Adrenal gland (tissue), 12 donors: ENCODE measurements around the gene ADAM15. TPM values are rescaled to one million over a fixed set of nuclear protein-coding genes. Genes with fewer than 3 reads are reported as not detected.

Experiments used
- DNase-seq, 7 donors: peaks; one replicate each; pipeline ENCODE4 v3.0.0-alpha.2; 2019 to 2020
- H3K27ac ChIP-seq, 5 donors: fragments of 200-600 bp; sonication (generic) in 4 of 5; 1 replicate in 3 of 5; 2 replicates in 2 of 5; pipeline versions ENCODE4 v1.5.1 to v1.8.0; 2016 to 2020; ENCODE audit warnings: mild to moderate bottlenecking in 1 of 5
- H3K27me3 ChIP-seq: fragments of 200-600 bp; 2 replicates; pipeline ENCODE4 v1.8.0; 2021
- H3K36me3 ChIP-seq, 2 donors: fragments of 200-600 bp; replicated peaks in 1 of 2; 1 replicate in 1 of 2; 2 replicates in 1 of 2; pipeline versions ENCODE4 v1.5.1 to v1.8.0; 2018 to 2022
- H3K4me1 ChIP-seq, 2 donors: fragments of 200-600 bp; replicated peaks in 1 of 2; 1 replicate in 1 of 2; 2 replicates in 1 of 2; pipeline versions ENCODE4 v1.5.1 to v1.8.0; 2018 to 2021
- H3K4me3 ChIP-seq, 4 donors: fragments of 200-600 bp; sonication (generic) in 3 of 4; one replicate each; pipeline ENCODE4 v1.5.1; 2016 to 2018
- H3K9me3 ChIP-seq, 3 donors: fragments of 200-600 bp; sonication (generic) in 1 of 3; replicated peaks in 1 of 3; 1 replicate in 2 of 3; 2 replicates in 1 of 3; pipeline versions ENCODE4 v1.5.1 to v1.8.0; 2016 to 2021
- POLR2A ChIP-seq, 2 donors: fragments of 450-650 bp; IDR thresholded peaks; one replicate each; pipeline ENCODE4 v1.6.1; 2017; ENCODE audit warnings: antibody characterized with exemption in 2 of 2, mild to moderate bottlenecking in 2 of 2, moderate library complexity in 1 of 2
- WGBS, 4 donors: extraction: QIAGEN DNeasy Blood & Tissue Kit in 2 of 4; methylation state at CpG; one replicate each; pipeline versions ENCODE4 v1.1.5 to v1.1.7; 2013 to 2017; 5-methylcytosine and 5-hydroxymethylcytosine counted together
- intact Hi-C, 2 donors: fragments of 100-400 bp; cut with DNase I; formaldehyde crosslinking; loops; one replicate each; pipeline versions ENCODE4 v1.14.1 to v1.15.0; 2022 to 2023
- polyA plus RNA-seq, 3 donors: library from polyadenylated mRNA; stranded (reverse); fragments of 200-250 nt in 2 of 3; fragments of 350-450 nt in 1 of 3; fragmentation: Illumina TruSeq in 1 of 3; extraction: RNeasy Lipid Tissue Mini Kit (QIAGEN cat#74804) in 1 of 3; gene quantifications; one replicate each; pipeline ENCODE4 v1.2.3, GENCODE V29; 2013 to 2014
- total RNA-seq, 9 donors: library from RNA; depleted of rRNA in 4 of 9; stranded (reverse); fragments of >200 nt in 4 of 9; fragments of 120-200 nt in 1 of 9; fragmentation: NEBNext Ultra II Directional in 1 of 9; extraction: Animal tissue kit (Norgen Biotek cat#: 25700) in 1 of 9; gene quantifications; one replicate each; pipeline versions ENCODE4 v1.1.0 to v1.2.4, GENCODE V29; 2013 to 2023
- TF ChIP-seq, protein P1 (sequence below), 6 experiments: fragments of 450-650 bp in 4 of 6; fragments of 200-600 bp in 2 of 6; sonication (generic) in 1 of 6; IDR thresholded peaks; 1 replicate in 5 of 6; 2 replicates in 1 of 6; pipeline versions ENCODE4 v1.5.1 to v1.8.0; 2016 to 2021; ENCODE audit warnings: antibody characterized with exemption in 6 of 6, mild to moderate bottlenecking in 2 of 6, moderate library complexity in 1 of 6
- donor health status: healthy with polysubstance abuse.
- donor health status: Bipolar disorder and iron deficiency.
- donor health status: DM: yes; HTN: yes; CAD: no.
- donor health status: DM: no; HTN: no; CAD: no.
- donor health status: DM: no; HTN: no; CAD: no.
- donor health status: DM: yes; HTN: yes; CAD: no.

Gene ADAM15
- total and polyA plus RNA-seq, 12 donors, result 11.6 to 269 (median 59.3) TPM

DNA sequence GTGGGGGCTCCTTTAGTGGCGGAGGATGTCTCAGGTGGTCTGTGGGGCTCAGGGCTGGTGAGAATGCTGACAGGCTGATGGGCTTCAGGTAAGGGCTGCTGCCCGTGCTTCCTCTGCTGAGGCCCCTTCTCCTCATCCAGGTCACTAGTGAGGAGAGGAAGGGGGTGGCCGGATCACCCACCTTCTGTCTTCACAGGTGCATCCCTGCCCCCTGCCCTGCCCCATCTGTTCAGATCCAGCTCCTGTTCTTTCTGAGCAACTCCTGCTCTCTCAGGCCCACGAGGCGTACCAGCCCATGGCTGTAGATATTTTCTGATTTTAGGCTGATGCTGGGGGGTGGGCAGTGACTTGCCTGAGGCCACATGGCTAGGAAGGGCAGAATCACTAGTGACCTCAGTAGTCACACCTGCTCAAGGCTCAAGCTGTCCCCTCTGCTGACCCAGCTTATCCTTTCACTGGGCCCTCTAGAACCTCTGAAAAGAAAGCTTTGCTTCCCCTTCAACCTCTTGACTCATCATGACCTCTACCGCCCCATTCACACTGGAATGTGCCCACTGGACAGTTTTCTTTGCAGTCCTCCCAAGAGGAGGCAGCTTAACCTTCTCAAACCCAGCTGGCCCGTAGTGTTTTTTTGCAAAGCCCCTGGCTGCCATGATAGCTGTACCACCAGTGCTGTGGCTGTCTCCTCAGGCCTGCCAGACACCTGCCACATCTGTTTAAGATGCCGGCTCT is 32.3 kb upstream of the ADAM15 start:
- Histone ChIP-seq H3K27ac (no peak overlapping the region), H3K27me3 (no peaks in the 10 kb centered on the region), H3K4me1 (peaks cover 16 to 27% of the 10 kb centered on the region in 2 donors), H3K36me3 (peaks cover 0 to 24% of the 10 kb centered on the region in 2 donors), H3K4me3 (no peak overlapping the region), H3K9me3 (no peaks in the 10 kb centered on the region)
- intact Hi-C loops, result no loop called here
- DNase-seq, result peak in 3 of 7 donors; percentile 16 to 60 (median 28)
- TF ChIP-seq, protein P1, sequence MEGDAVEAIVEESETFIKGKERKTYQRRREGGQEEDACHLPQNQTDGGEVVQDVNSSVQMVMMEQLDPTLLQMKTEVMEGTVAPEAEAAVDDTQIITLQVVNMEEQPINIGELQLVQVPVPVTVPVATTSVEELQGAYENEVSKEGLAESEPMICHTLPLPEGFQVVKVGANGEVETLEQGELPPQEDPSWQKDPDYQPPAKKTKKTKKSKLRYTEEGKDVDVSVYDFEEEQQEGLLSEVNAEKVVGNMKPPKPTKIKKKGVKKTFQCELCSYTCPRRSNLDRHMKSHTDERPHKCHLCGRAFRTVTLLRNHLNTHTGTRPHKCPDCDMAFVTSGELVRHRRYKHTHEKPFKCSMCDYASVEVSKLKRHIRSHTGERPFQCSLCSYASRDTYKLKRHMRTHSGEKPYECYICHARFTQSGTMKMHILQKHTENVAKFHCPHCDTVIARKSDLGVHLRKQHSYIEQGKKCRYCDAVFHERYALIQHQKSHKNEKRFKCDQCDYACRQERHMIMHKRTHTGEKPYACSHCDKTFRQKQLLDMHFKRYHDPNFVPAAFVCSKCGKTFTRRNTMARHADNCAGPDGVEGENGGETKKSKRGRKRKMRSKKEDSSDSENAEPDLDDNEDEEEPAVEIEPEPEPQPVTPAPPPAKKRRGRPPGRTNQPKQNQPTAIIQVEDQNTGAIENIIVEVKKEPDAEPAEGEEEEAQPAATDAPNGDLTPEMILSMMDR (IDR thresholded peaks at IDR 0.05), result no peak
- TF ChIP-seq POLR2A (IDR thresholded peaks at IDR 0.05), result no peak
- WGBS, 4 donors, result 80 to 82% (median 81%) methylated on average over 7 to 8 of the region's 8 CpGs

DNA sequence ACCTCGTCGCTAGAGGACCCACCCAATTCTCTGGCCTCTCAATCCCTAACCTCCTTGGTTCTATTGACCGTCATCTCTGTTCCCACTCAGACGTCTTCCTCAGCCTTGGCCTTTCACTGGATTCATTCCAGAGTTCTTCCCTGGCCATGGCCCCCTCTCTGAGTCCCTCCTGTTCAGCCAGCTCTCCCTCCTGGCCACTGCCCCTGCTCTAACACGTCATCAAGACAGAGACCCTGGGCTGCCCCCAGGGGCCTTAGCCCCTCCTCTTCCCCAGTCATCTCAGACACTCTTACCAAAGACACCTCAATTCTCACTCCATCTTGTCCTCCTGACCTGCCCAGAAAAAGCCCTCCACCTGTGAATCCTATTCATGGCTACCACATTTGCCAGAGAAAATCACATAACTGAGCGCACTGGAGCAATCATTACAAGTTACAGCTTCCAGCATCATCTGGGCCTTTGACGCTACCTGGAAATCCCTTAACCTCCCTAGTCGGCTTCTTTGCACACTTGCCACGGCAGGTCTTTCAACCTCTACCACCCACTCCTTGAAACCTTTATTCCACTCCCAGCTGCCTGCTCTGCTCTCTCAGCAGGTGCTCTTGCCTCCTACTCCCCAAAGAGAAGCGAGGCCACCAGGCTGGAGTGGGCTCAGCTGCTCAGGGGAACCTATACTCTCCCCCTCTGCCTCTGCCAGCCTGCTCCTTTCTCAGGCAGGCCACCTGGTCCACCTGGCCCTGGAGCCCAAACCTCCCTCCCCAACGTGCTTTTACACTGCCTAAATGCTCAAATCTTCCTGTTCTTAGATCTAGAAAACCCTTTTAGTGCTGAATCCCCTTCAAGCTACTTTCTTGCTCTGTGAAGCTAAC is 31.5 kb upstream of the ADAM15 start:
- Histone ChIP-seq H3K27me3 (no peaks in the 10 kb centered on the region), H3K4me1 (peaks cover 16 to 24% of the 10 kb centered on the region in 2 donors), H3K36me3 (peaks cover 0 to 22% of the 10 kb centered on the region in 2 donors), H3K27ac (no peak overlapping the region), H3K9me3 (no peaks in the 10 kb centered on the region), H3K4me3 (no peak overlapping the region)
- peak in 1 of 7 donors; percentile 54 for DNase-seq
- 72 to 77% (median 72%) methylated on average over 11 of the region's 11 CpGs for WGBS, 4 donors
- intact Hi-C loops, result no loop called here
- TF ChIP-seq, protein P1 (IDR thresholded peaks at IDR 0.05), result no peak
- TF ChIP-seq POLR2A (IDR thresholded peaks at IDR 0.05), result no peak

DNA sequence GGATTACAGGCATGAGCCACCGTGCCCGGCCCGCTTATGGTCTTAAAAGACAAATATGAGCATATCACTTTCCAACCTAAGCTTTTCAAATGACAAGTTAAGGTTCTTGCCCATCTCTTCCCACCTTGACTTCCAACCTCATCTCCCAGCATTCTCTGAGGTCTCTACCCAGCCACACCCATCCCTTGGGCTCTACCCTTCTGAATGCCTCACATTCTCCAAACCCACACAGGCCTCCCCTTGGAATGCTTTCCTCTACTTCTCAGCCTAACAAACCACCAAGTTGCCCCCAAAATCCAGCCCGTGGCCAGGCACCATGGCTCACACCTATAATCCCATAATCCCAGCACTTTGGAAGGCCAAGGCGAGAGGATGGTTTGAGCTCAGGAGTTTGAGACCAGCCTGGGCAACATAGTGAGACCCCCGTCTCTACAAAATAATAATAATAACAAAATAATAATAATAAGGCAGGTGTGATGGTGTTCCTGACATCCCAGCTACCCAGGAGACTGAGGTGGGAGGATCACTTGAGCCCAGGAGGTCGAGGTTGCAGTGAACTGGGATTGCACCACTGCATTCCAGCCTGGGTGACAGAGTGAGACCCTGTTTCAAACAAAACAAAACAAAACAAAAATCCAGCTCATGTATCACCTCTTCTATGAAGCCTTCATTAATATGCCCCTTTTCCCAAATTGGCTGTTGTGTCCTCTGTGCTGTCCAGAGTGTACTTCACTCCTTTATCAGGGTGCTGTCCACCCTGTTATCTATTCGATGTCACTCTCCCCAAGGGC is 28.8 kb upstream of the ADAM15 start:
- Histone ChIP-seq H3K27ac (no peak overlapping the region), H3K27me3 (no peaks in the 10 kb centered on the region), H3K4me3 (no peak overlapping the region), H3K36me3 (no peaks in the 10 kb centered on the region), H3K4me1 (peaks cover 8 to 14% of the 10 kb centered on the region in 2 donors), H3K9me3 (no peaks in the 10 kb centered on the region)
- DNase-seq, result no peak
- 77 to 79% (median 78%) methylated on average over 8 of the region's 8 CpGs for WGBS, 4 donors
- intact Hi-C loops, result no loop called here
- TF ChIP-seq POLR2A (IDR thresholded peaks at IDR 0.05), result no peak

DNA sequence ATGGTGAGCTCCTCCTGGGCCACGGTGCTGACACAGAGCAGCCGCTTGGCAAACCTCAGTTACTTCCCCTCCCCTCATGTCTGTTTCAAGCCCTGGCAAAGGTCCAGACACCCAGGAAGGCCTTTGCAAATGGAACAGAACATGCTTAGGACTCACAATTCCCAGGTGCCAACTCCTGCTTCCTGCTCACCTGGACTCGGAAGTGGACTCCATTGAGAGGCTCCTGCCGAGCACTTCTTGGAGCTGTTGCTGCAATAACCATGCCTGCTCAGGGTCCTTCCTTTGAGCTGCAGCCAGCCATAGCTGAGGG is 28.2 kb upstream of the ADAM15 start:
- peak; percentile 60 to 88 (median 85) for DNase-seq
- WGBS, 4 donors, result 29 to 41% (median 33%) methylated on average over 3 to 4 of the region's 4 CpGs
- intact Hi-C loops, result no loop called here
- no peaks in the 10 kb centered on the region for H3K9me3 ChIP-seq
- no peaks in the 10 kb centered on the region for H3K27me3 ChIP-seq
- peaks cover 5 to 9% of the 10 kb centered on the region in 2 donors for H3K4me1 ChIP-seq
- H3K4me3 ChIP-seq, result no peak overlapping the region
- no peak overlapping the region for H3K27ac ChIP-seq
- TF ChIP-seq, protein P1 (IDR thresholded peaks at IDR 0.05), result no peak
- no peak for TF ChIP-seq POLR2A (IDR thresholded peaks at IDR 0.05)
- H3K36me3 ChIP-seq, result no peaks in the 10 kb centered on the region
